OCI-LY7 (cell line): ENCODE measurements around the gene GGTLC2. TPM values are rescaled to one million over a fixed set of nuclear protein-coding genes. Genes with fewer than 3 reads are reported as not detected.
"Not testable (repeated sequence)": the region's sequence is repeated elsewhere in the genome, so short reads cannot be mapped to it uniquely, and the experiment has no call there.

Experiments
- BruUV-seq: library from RNA; stranded (reverse); fragments of 400-500 nt; replicated peaks from 2 replicates; lab custom pipeline; 2021; lab: Mats Ljungman, UMichigan
- CTCF ChIA-PET: fragments of 300-600 bp; sonication (Branson Sonifier 250); formaldehyde crosslinking; loops from one replicate; lab custom pipeline; 2022; ENCODE audit warnings: antibody characterized with exemption; ENCODE audit not compliant: unreplicated experiment; lab: Charles Lee
- POLR2A ChIA-PET: fragments of 300-600 bp; sonication (Branson Sonifier 250); formaldehyde crosslinking; loops from one replicate; lab custom pipeline; 2022; ENCODE audit warnings: antibody characterized with exemption; lab: Charles Lee
- DNase-seq: peaks from one replicate; pipeline ENCODE4 v3.0.0-alpha.2; 2015; ENCODE audit warnings: low spot score
- H2AFZ ChIP-seq: fragments of 200-600 bp; sonication (generic), shearing (Covaris generic); 2 replicates; pipeline ENCODE4 v1.6.1; 2014; ENCODE audit warnings: mild to moderate bottlenecking, antibody characterized with exemption, low read length, moderate library complexity
- H3K27ac ChIP-seq: fragments of 200-600 bp; sonication (generic); 2 replicates; pipeline ENCODE4 v1.5.1; 2014; ENCODE audit warnings: mixed run types, low read depth, mild to moderate bottlenecking, moderate library complexity, low read length, inconsistent platforms; ENCODE audit not compliant: poor library complexity, severe bottlenecking
- H3K36me3 ChIP-seq: fragments of 200-600 bp; sonication (generic); 2 replicates; pipeline ENCODE4 v1.6.1; 2014; ENCODE audit warnings: mild to moderate bottlenecking, antibody characterized with exemption, low read length, moderate library complexity, mixed read lengths; ENCODE audit not compliant: insufficient read depth
- H3K4me1 ChIP-seq: fragments of 200-600 bp; sonication (generic); 2 replicates; pipeline ENCODE4 v1.5.1; 2014; ENCODE audit warnings: mild to moderate bottlenecking, low read length; ENCODE audit not compliant: insufficient read depth, poor library complexity, severe bottlenecking
- H3K4me2 ChIP-seq: fragments of 200-600 bp; sonication (generic); 2 replicates; pipeline ENCODE4 v1.6.1; 2014; ENCODE audit warnings: mild to moderate bottlenecking, low read length
- H3K4me3 ChIP-seq: fragments of 200-600 bp; sonication (generic); 2 replicates; pipeline ENCODE4 v1.5.1; 2014; ENCODE audit warnings: mild to moderate bottlenecking, low read depth, low read length; ENCODE audit not compliant: poor library complexity, severe bottlenecking
- H3K79me2 ChIP-seq: fragments of 200-600 bp; sonication (generic); 2 replicates; pipeline ENCODE4 v1.6.1; 2016; ENCODE audit warnings: low read depth, mild to moderate bottlenecking, low read length, moderate library complexity, mixed read lengths; ENCODE audit not compliant: insufficient read depth
- H3K9me2 ChIP-seq: fragments of 200-600 bp; sonication (generic); 2 replicates; pipeline ENCODE4 v1.6.1; 2016; ENCODE audit warnings: mild to moderate bottlenecking, low read length, mixed read lengths; ENCODE audit not compliant: insufficient read depth
- H3K9me3 ChIP-seq: fragments of 200-600 bp; sonication (generic); 2 replicates; pipeline ENCODE4 v1.6.1; 2014; ENCODE audit warnings: mild to moderate bottlenecking, mixed run types, low read length, mixed read lengths
- H4K20me1 ChIP-seq: fragments of 200-600 bp; sonication (generic); 2 replicates; pipeline ENCODE4 v1.6.1; 2014; ENCODE audit warnings: mild to moderate bottlenecking, antibody characterized with exemption, low read length, moderate library complexity, mixed read lengths; ENCODE audit not compliant: insufficient read depth
- EZH2phosphoT487 ChIP-seq: fragments of 200-600 bp; sonication (generic); IDR thresholded peaks from 2 replicates; pipeline ENCODE4 v1.6.1; 2018; ENCODE audit warnings: low read depth, borderline replicate concordance, mild to moderate bottlenecking, mixed run types, antibody characterized with exemption, low read length, moderate library complexity, mixed read lengths
- intact Hi-C: fragments of 100-400 bp; cut with micrococcal nuclease; formaldehyde crosslinking; loops from one replicate; pipeline ENCODE4 v1.10.0; 2022; ENCODE audit not compliant: unreplicated experiment
- total RNA-seq, 2 experiments: library from RNA; depleted of rRNA in 1 of 2; stranded (reverse); fragments of >200 nt in 1 of 2; shearing (Covaris generic) in 1 of 2; gene quantifications; 2 replicates each; pipeline ENCODE4 v1.2.3, GENCODE V29; 2014 to 2022
- TF ChIP-seq, protein P1 (sequence below): fragments of 200-600 bp; sonication (generic); conservative IDR thresholded peaks from 2 replicates; pipeline ENCODE4 v1.5.1; 2014; ENCODE audit warnings: mild to moderate bottlenecking, antibody characterized with exemption, low read length, moderate library complexity, mixed read lengths

GGTLC2 gene
- total RNA-seq, 2 experiments from 2014 or later, result not detected

DNA sequence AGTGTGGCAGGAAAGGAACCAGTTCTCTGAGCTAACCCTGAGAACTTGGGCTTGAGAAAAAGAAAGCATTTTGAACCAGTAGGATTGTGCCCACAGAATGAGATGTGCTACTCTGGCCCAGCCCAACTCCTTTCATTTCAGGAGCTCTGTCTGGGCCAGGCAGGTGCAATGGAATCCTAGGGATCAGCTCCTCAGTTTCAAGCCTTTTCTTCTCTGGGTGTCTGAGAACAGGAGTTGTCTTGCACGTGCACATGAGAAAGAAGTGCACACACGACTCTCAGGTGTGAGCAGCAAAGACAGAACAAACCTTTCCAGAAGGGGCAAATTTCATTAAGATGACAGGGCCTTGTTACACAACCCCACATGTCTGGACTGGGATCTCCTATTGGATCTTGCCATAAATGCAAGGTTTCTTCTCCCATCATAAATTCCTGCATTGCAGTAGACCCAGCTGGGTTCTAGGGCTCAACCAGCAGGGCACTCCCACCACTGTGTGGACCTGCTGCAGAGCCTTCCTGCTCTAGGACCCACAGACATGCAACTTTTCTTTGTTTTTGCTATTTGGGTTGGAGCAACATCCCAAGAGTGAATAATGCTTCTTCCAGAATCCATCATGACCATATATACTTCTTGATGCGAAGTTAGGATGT, 24.5 kb upstream of the GGTLC2 start:
- H4K20me1 ChIP-seq, result no peaks in the 10 kb centered on the region
- intact Hi-C loops, result no loop called here
- no peaks in the 10 kb centered on the region for H3K79me2 ChIP-seq
- H3K4me1 ChIP-seq, result peaks cover 10% of the 10 kb centered on the region
- no TSS peak for BruUV-seq
- no peak for DNase-seq
- CTCF ChIA-PET, result interaction anchor here (0.6 kb wide), 1 partner anchor 85 kb away, joined by 3 read pairs; no protein-coding TSS in a partner anchor
- H3K27ac ChIP-seq, result no peak overlapping the region
- no peaks in the 10 kb centered on the region for H3K9me3 ChIP-seq
- TF ChIP-seq, protein P1, sequence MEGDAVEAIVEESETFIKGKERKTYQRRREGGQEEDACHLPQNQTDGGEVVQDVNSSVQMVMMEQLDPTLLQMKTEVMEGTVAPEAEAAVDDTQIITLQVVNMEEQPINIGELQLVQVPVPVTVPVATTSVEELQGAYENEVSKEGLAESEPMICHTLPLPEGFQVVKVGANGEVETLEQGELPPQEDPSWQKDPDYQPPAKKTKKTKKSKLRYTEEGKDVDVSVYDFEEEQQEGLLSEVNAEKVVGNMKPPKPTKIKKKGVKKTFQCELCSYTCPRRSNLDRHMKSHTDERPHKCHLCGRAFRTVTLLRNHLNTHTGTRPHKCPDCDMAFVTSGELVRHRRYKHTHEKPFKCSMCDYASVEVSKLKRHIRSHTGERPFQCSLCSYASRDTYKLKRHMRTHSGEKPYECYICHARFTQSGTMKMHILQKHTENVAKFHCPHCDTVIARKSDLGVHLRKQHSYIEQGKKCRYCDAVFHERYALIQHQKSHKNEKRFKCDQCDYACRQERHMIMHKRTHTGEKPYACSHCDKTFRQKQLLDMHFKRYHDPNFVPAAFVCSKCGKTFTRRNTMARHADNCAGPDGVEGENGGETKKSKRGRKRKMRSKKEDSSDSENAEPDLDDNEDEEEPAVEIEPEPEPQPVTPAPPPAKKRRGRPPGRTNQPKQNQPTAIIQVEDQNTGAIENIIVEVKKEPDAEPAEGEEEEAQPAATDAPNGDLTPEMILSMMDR, result no peak
- TF ChIP-seq EZH2phosphoT487, result no peak
- H3K9me2 ChIP-seq, result no peaks in the 10 kb centered on the region
- POLR2A ChIA-PET, result interaction anchor here (1.1 kb wide), 1 partner anchor 11 kb away, joined by 3 read pairs; no protein-coding TSS in a partner anchor
- no peaks in the 10 kb centered on the region for H3K36me3 ChIP-seq
- no peak overlapping the region for H3K4me2 ChIP-seq
- no peak overlapping the region for H3K4me3 ChIP-seq
- no peak overlapping the region for H2AFZ ChIP-seq

DNA sequence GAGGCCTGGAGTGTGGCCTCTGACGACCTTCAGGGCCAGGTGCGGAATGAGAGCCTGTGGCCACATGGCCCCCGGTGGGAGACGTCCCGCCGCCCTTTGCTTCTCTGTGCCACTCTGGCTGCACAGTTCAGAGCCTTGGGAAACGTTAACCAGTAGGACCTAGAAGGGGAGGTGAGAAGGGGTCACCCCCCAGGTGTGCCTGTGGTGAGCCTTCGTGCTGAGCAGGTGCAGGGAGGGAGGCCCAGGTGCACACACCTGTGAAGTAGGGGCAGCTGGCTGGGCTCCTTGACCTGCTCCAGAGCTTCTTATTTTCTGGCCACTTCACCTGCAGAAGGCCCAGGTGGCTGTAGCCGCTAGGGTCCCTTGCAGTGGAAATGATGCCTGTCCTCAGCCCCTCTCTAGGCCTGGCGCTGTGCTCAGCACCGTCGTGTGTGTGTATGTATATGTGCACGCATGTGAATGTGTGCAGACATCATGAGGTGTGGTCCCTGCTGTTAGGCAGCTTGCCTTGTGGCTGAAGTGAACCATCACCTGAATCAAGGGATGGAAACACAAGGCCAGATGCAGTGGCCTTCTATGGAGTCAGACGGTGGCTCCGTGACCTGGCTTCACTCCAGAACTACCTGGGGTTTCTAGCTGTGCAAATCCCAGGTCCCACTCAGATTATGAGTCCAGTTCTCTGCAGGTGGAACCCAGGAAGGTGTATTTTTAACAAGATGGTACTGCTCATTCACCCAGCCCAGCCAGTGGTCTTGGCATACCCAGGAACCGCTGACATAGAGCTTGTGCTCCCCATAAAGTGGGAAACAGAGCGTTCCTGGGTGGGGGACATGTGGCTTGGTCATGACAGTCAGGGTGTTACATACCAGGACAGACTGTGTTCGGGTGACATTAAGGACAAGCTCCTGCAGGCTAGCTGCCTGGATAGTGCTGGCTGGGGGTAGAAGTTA, 15.6 kb upstream of the GGTLC2 start:
- H3K4me3 ChIP-seq, BruUV-seq, H3K36me3 ChIP-seq, H3K9me3 ChIP-seq, H2AFZ ChIP-seq, H3K4me2 ChIP-seq, H3K4me1 ChIP-seq, H3K27ac ChIP-seq, DNase-seq, H3K79me2 ChIP-seq, H3K9me2 ChIP-seq, H4K20me1 ChIP-seq, intact Hi-C loops: not testable (repeated sequence)
- ChIA-PET POLR2A (interaction anchor here (0.6 kb wide), 1 partner anchor 22 kb away, joined by 4 read pairs; no protein-coding TSS in a partner anchor), CTCF (interaction anchor here (0.6 kb wide), 1 partner anchor 519 kb away, joined by 9 read pairs; no protein-coding TSS in a partner anchor)

DNA sequence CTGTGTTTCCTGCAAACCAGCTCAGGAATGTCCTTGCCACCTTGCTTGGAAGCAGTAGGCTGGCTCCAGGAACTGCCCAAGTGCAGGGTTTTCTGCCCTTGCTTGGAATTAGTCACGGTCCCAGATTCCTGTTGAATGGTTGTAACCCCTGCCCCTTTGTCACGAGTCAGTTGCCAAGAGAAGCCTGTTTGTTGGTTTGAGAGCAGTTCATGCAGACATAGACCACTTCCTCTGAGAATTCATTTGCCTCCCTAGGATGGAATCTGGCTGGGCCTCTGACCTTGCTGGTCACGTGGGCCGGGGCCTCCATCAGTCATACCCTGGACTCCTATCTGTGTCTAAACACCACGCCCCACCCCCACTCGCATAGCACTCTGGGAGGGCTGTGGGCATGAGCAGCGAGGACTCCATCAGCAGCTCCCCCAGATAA, 13.2 kb upstream of the GGTLC2 start:
- H3K9me2 ChIP-seq, BruUV-seq, H2AFZ ChIP-seq, H3K4me1 ChIP-seq, CTCF ChIA-PET, H3K79me2 ChIP-seq, H4K20me1 ChIP-seq, H3K36me3 ChIP-seq, DNase-seq, H3K4me3 ChIP-seq, H3K9me3 ChIP-seq, intact Hi-C loops, H3K4me2 ChIP-seq, POLR2A ChIA-PET, H3K27ac ChIP-seq: not testable (repeated sequence)

DNA sequence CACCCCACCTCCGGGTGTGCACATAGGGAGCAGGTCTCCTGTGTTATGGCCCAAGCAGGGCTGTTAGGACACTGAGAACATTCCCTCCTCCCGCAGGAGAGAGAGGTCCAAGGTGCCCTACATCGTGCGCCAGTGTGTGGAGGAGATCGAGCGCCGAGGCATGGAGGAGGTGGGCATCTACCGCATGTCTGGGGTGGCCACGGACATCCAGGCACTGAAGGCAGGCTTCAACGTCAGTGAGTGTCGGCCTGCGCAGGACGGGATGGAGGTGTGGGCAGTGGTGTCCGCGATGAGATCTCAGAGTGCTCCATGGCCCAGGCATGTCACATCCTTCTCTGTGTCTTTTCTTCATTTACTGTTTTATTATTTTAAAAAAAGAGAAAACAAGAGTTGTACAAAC, 12.2 kb upstream of the GGTLC2 start:
- H4K20me1 ChIP-seq, CTCF ChIA-PET, H3K9me2 ChIP-seq: not testable (repeated sequence)

DNA sequence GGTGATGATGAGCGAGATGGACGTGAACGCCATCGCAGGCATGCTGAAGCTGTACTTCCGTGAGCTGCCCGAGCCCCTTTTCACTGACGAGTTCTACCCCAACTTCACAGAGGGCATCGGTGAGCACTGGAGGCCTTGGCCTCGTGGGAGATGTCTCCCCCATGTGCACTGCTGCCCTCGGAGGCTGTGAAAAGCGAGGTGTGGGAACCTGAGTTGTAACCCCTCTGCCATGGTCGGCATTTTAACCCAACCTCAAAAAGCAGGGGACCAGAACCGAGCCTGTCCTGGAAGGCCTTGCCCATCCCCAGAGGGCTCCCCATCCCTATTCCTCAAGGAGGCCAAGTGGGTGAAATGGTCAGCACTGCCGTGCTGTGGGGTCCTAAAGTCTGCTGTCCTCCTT, 10.9 kb upstream of the GGTLC2 start:
- H3K79me2 ChIP-seq, BruUV-seq, H3K27ac ChIP-seq, H4K20me1 ChIP-seq, DNase-seq, H2AFZ ChIP-seq, H3K36me3 ChIP-seq, H3K9me2 ChIP-seq, intact Hi-C loops, H3K9me3 ChIP-seq, POLR2A ChIA-PET, H3K4me2 ChIP-seq, H3K4me3 ChIP-seq, CTCF ChIA-PET, H3K4me1 ChIP-seq: not testable (repeated sequence)

More for the DNA sequence above, 12.2 kb upstream of the GGTLC2 start:
- intact Hi-C loops, POLR2A ChIA-PET, BruUV-seq, H3K4me1 ChIP-seq, H3K27ac ChIP-seq, DNase-seq, H3K4me2 ChIP-seq, H3K36me3 ChIP-seq, H3K9me3 ChIP-seq, H2AFZ ChIP-seq, H3K79me2 ChIP-seq, H3K4me3 ChIP-seq: not testable (repeated sequence)
